ENCODE results near the gene CCDC141. TPM values are rescaled to one million over a fixed set of nuclear protein-coding genes. Genes with fewer than 3 reads are reported as not detected.

CCDC141 gene
- total RNA-seq, 1 experiment from 2014 or later: 11.5 TPM

DNA sequence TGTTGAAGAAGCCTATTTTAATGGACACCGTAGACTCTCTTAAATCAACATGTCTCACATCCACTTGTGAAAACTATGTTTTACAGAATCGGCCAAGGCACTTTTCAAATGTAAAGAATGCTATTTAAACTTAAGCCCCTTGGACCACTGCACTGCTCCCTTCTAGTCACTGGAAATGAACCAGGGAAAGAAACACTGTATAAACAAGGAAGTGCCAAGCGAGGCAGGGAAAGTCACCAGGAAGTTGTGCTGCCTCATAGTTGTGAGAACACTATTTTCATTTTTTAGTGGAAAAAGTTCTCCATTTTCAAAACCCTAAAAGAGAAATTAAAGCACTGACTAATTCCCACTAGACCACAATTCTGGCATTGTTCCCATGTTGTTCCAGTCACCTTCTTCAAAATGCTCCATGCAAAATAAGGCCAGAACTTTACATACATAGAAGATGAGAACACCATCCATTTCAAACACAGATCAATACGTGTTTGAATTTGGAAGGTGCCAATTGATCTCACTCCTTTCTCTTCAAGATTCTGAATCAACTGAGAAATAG, 13.5 kb downstream of the CCDC141 start:
- BruUV-seq (replicated peaks): no TSS peak
- DNase-seq: no peak
- intact Hi-C loops (cut with micrococcal nuclease; ENCODE audit: unreplicated experiment): no loop called here
- peaks cover 4% of the 10 kb centered on the region for H3K36me3 Mint-ChIP-seq (ENCODE audit: insufficient read depth, unreplicated experiment)
- no peaks in the 10 kb centered on the region; the same call in 1 of the 2 replicates for H3K4me1 ChIP-seq
- no peaks in the 10 kb centered on the region for H3K9me3 ChIP-seq
- ChIA-PET CTCF (no interaction called here), POLR2A (no interaction called here)
- no peaks in the 10 kb centered on the region for H3K9me3 Mint-ChIP-seq (ENCODE audit: unreplicated experiment)
- H3K27me3 ChIP-seq (replicated peaks; ENCODE audit: control insufficient read depth, insufficient read depth, low read length): no peaks in the 10 kb centered on the region
- H3K27ac Mint-ChIP-seq (ENCODE audit: unreplicated experiment): no peak overlapping the region
- TF ChIP-seq, protein P1, sequence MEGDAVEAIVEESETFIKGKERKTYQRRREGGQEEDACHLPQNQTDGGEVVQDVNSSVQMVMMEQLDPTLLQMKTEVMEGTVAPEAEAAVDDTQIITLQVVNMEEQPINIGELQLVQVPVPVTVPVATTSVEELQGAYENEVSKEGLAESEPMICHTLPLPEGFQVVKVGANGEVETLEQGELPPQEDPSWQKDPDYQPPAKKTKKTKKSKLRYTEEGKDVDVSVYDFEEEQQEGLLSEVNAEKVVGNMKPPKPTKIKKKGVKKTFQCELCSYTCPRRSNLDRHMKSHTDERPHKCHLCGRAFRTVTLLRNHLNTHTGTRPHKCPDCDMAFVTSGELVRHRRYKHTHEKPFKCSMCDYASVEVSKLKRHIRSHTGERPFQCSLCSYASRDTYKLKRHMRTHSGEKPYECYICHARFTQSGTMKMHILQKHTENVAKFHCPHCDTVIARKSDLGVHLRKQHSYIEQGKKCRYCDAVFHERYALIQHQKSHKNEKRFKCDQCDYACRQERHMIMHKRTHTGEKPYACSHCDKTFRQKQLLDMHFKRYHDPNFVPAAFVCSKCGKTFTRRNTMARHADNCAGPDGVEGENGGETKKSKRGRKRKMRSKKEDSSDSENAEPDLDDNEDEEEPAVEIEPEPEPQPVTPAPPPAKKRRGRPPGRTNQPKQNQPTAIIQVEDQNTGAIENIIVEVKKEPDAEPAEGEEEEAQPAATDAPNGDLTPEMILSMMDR (IDR thresholded peaks at IDR 0.05; ENCODE audit: insufficient read depth in 1 of 2, low read depth in 1 of 2, low read length in 1 of 2, severe bottlenecking in 1 of 2, unreplicated experiment in 1 of 2): no peak
- H3K4me3 ChIP-seq (ENCODE audit: low read depth, low read length): no peak overlapping the region
- no peaks in the 10 kb centered on the region for H3K4me1 Mint-ChIP-seq (ENCODE audit: low read depth, unreplicated experiment)
- H3K4me3 Mint-ChIP-seq (ENCODE audit: unreplicated experiment): no peak overlapping the region
- no peaks in the 10 kb centered on the region for H3K36me3 ChIP-seq (ENCODE audit: control insufficient read depth, insufficient read depth, low read length)
- H3K27me3 Mint-ChIP-seq (ENCODE audit: insufficient read depth, unreplicated experiment): no peaks in the 10 kb centered on the region

- Histone ChIP-seq H3K9me3 (peaks cover 4% of the 10 kb centered on the region), H3K4me3 (ENCODE audit: low read depth, low read length) (no peak overlapping the region), H3K4me1 (no peaks in the 10 kb centered on the region), H3K27me3 (replicated peaks; ENCODE audit: control insufficient read depth, insufficient read depth, low read length) (no peaks in the 10 kb centered on the region), H3K36me3 (ENCODE audit: control insufficient read depth, insufficient read depth, low read length) (no peaks in the 10 kb centered on the region)
- Mint-ChIP-seq H3K9me3 (ENCODE audit: unreplicated experiment) (peaks cover 22% of the 10 kb centered on the region), H3K4me1 (ENCODE audit: low read depth, unreplicated experiment) (no peaks in the 10 kb centered on the region), H3K27ac (ENCODE audit: unreplicated experiment) (no peak overlapping the region), H3K36me3 (ENCODE audit: insufficient read depth, unreplicated experiment) (no peaks in the 10 kb centered on the region), H3K4me3 (ENCODE audit: unreplicated experiment) (no peak overlapping the region), H3K27me3 (ENCODE audit: insufficient read depth, unreplicated experiment) (no peaks in the 10 kb centered on the region)
- POLR2A ChIA-PET: no interaction called here
- TF ChIP-seq, protein P1 (IDR thresholded peaks at IDR 0.05; ENCODE audit: insufficient read depth in 1 of 2, low read depth in 1 of 2, low read length in 1 of 2, severe bottlenecking in 1 of 2, unreplicated experiment in 1 of 2): no peak
- BruUV-seq (replicated peaks): no TSS peak
- DNase-seq: no peak
- CTCF ChIA-PET: no interaction called here
- intact Hi-C loops (cut with micrococcal nuclease; ENCODE audit: unreplicated experiment): no loop called here
Measured at GRCh38 chr2:179031731-179032408, 18.1 kb downstream of the CCDC141 start.

- no peak overlapping the region for H3K4me3 Mint-ChIP-seq (ENCODE audit: unreplicated experiment)
- no peaks in the 10 kb centered on the region for H3K27me3 Mint-ChIP-seq (ENCODE audit: insufficient read depth, unreplicated experiment)
- DNase-seq: no peak
- POLR2A ChIA-PET: no interaction called here
- no peaks in the 10 kb centered on the region for H3K4me1 Mint-ChIP-seq (ENCODE audit: low read depth, unreplicated experiment)
- H3K4me1 ChIP-seq: no peaks in the 10 kb centered on the region
- TF ChIP-seq, protein P1 (IDR thresholded peaks at IDR 0.05; ENCODE audit: insufficient read depth in 1 of 2, low read depth in 1 of 2, low read length in 1 of 2, severe bottlenecking in 1 of 2, unreplicated experiment in 1 of 2): no peak
- peaks cover 33% of the 10 kb centered on the region for H3K9me3 Mint-ChIP-seq (ENCODE audit: unreplicated experiment)
- CTCF ChIA-PET: no interaction called here
- H3K36me3 Mint-ChIP-seq (ENCODE audit: insufficient read depth, unreplicated experiment): peaks cover 4% of the 10 kb centered on the region
- H3K9me3 ChIP-seq: peaks cover 13% of the 10 kb centered on the region
- intact Hi-C loops (cut with micrococcal nuclease; ENCODE audit: unreplicated experiment): no loop called here
- H3K27ac Mint-ChIP-seq (ENCODE audit: unreplicated experiment): no peak overlapping the region
- BruUV-seq (replicated peaks): no TSS peak
- no peaks in the 10 kb centered on the region for H3K36me3 ChIP-seq (ENCODE audit: control insufficient read depth, insufficient read depth, low read length)
- no peaks in the 10 kb centered on the region for H3K27me3 ChIP-seq (replicated peaks; ENCODE audit: control insufficient read depth, insufficient read depth, low read length)
- H3K4me3 ChIP-seq (ENCODE audit: low read depth, low read length): no peak overlapping the region
Measured at GRCh38 chr2:179024445-179024844, 25.5 kb downstream of the CCDC141 start.

Measured in Caco-2 (cell line).